NCI-H2196 treated with DMSO at 0.1 percent for 48 hours (cell line): Measurements from ENCODE around the gene MARK3.

Experiments
- DNase-seq: peaks from one replicate; lab custom pipeline; 2025; ENCODE audit not compliant: unreplicated experiment; lab: John Stamatoyannopoulos, UW

Gene MARK3

GRCh38 chr14:103393676-103394626, 8.7 kb downstream of the MARK3 start:
- DNase-seq: no peak

GRCh38 chr14:103395244-103395643, 10.0 kb downstream of the MARK3 start:
- DNase-seq: no peak

GRCh38 chr14:103396463-103396862, 11.2 kb downstream of the MARK3 start:
- DNase-seq: no peak

- DNase-seq: no peak
Measured at GRCh38 chr14:103398427-103399195, 13.4 kb downstream of the MARK3 start.

- DNase-seq: no peak
Measured at GRCh38 chr14:103400537-103400936, 15.3 kb downstream of the MARK3 start.

GRCh38 chr14:103401223-103402214, 16.3 kb downstream of the MARK3 start:
- DNase-seq: no peak

- DNase-seq: no peak
Measured at GRCh38 chr14:103402695-103403094, 17.5 kb downstream of the MARK3 start.

GRCh38 chr14:103404032-103404918, 19.1 kb downstream of the MARK3 start:
- no peak for DNase-seq

GRCh38 chr14:103404920-103405319, 19.7 kb downstream of the MARK3 start:
- no peak for DNase-seq

GRCh38 chr14:103408491-103409155, 23.4 kb downstream of the MARK3 start:
- no peak for DNase-seq

- no peak for DNase-seq
Measured at GRCh38 chr14:103416916-103417315, 31.7 kb downstream of the MARK3 start.

GRCh38 chr14:103418481-103418818, 33.2 kb downstream of the MARK3 start:
- no peak for DNase-seq

- no peak for DNase-seq
Measured at GRCh38 chr14:103421556-103421955, 36.3 kb downstream of the MARK3 start.

GRCh38 chr14:103423050-103423461, 37.8 kb downstream of the MARK3 start:
- DNase-seq: no peak

GRCh38 chr14:103427485-103428443, 42.5 kb downstream of the MARK3 start:
- no peak for DNase-seq

- DNase-seq: no peak
Measured at GRCh38 chr14:103428723-103429556, 43.7 kb downstream of the MARK3 start.

- no peak for DNase-seq
Measured at GRCh38 chr14:103430358-103430757, 45.1 kb downstream of the MARK3 start.
